HL-60/S4 treated with retinoic acid at 250 ng/mL for 4 days and 3 days (cell line): Measurements from ENCODE around the gene NMNAT3.

Experiments
- in situ Hi-C: fragments of 300-500 bp; cut with MboI; formaldehyde crosslinking; loops from 2 replicates; pipeline ENCODE4 v1.7.0; 2022; ENCODE audit warnings: low sequenced_read_pairs

NMNAT3 gene

GRCh38 chr3:139524841-139525636, 152.7 kb downstream of the NMNAT3 start:
- in situ Hi-C loops = no loop called here

- in situ Hi-C loops = no loop called here
These were observed 154.1 kb downstream of the NMNAT3 start for GRCh38 chr3:139523718-139524117.

GRCh38 chr3:139523166-139523565, 154.6 kb downstream of the NMNAT3 start:
- in situ Hi-C loops = no loop called here

GRCh38 chr3:139522421-139522820, 155.4 kb downstream of the NMNAT3 start:
- in situ Hi-C loops = no loop called here

- in situ Hi-C loops = no loop called here
These were observed 156.0 kb downstream of the NMNAT3 start for GRCh38 chr3:139521816-139522215.

GRCh38 chr3:139521144-139521543, 156.6 kb downstream of the NMNAT3 start:
- in situ Hi-C loops = no loop called here

- in situ Hi-C loops = no loop called here
These were observed 157.6 kb downstream of the NMNAT3 start for GRCh38 chr3:139519998-139520737.

GRCh38 chr3:139518926-139519842, 158.6 kb downstream of the NMNAT3 start:
- in situ Hi-C loops = no loop called here

GRCh38 chr3:139518306-139518705, 159.5 kb downstream of the NMNAT3 start:
- in situ Hi-C loops = no loop called here

GRCh38 chr3:139517321-139518065, 160.3 kb downstream of the NMNAT3 start:
- in situ Hi-C loops = no loop called here

GRCh38 chr3:139514741-139515140, 163.0 kb downstream of the NMNAT3 start:
- in situ Hi-C loops = no loop called here
